ENCODE results near the gene TPK1. TPM values are rescaled to one million over a fixed set of nuclear protein-coding genes. Genes with fewer than 3 reads are reported as not detected.
"Not testable (repeated sequence)": the region's sequence is repeated elsewhere in the genome, so short reads cannot be mapped to it uniquely, and the experiment has no call there.

Gene TPK1
- total RNA-seq, 1 donor: 3.9 TPM

DNA sequence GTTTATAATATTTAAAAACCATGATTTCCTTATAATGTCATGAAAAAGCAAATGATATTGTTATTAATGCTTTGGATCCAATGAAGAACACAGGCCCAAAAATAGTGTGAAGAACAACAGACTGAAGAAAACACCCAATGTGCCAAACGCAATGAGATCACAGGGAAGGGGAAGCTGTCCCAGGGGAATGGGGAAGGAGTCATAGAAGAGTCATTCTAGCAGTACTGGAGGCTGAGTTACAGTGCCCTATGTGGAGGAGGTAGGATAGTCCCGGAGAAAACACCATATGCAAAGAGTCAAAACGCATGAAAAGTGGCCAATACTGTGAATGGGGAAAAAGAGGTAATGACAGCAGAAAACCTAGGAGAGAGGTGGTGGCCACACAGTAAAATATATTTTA lies 50.9 kb downstream of the TPK1 start:
- no peak overlapping the region for H3K4me3 ChIP-seq (ENCODE audit: low read depth, low read length)
- DNase-seq (ENCODE audit: low read depth): no peak
- TF ChIP-seq, protein P1, sequence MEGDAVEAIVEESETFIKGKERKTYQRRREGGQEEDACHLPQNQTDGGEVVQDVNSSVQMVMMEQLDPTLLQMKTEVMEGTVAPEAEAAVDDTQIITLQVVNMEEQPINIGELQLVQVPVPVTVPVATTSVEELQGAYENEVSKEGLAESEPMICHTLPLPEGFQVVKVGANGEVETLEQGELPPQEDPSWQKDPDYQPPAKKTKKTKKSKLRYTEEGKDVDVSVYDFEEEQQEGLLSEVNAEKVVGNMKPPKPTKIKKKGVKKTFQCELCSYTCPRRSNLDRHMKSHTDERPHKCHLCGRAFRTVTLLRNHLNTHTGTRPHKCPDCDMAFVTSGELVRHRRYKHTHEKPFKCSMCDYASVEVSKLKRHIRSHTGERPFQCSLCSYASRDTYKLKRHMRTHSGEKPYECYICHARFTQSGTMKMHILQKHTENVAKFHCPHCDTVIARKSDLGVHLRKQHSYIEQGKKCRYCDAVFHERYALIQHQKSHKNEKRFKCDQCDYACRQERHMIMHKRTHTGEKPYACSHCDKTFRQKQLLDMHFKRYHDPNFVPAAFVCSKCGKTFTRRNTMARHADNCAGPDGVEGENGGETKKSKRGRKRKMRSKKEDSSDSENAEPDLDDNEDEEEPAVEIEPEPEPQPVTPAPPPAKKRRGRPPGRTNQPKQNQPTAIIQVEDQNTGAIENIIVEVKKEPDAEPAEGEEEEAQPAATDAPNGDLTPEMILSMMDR (IDR thresholded peaks at IDR 0.05; ENCODE audit: insufficient read depth, low read depth, low read length): no peak

DNA sequence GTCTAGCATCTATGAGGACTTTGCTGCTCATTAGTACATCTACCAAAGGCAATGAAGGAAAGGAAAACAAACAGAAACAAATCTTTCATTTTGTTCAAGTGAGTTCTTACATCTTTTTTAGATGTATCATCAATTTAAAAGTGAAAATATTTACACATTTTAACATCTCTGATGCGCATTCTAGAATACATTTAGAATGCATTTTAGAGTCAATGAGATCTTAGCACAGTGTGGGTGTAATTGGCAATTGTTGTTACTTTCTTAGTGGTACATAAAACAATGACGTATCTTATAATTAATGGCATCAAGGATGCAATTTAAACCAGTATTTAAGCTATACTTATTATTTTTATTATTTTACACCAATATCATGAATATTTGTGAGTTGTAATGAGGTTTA lies 51.4 kb downstream of the TPK1 start:
- TF ChIP-seq, protein P1 (IDR thresholded peaks at IDR 0.05; ENCODE audit: insufficient read depth, low read depth, low read length): no peak
- no peak for DNase-seq (ENCODE audit: low read depth)

DNA sequence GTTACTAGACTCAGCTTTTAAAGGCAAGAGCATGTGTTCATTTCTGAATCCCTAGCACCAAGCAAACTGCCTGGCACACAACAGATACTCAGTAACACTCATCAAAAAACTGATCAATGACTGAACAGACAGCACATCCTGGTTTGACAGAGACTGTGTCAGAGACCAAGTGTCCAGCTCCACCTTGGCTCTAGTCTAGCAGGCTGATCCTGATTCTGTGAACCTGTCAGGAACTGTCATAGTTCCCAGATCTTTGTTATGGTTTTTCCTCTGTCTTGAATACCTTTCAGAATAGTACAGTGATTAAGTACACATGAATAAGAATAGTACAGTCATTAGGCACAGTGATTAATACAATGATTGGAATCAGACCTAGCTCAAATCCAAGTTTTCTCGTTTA lies 53.0 kb downstream of the TPK1 start:
- no peak for DNase-seq (ENCODE audit: low read depth)
- TF ChIP-seq, protein P1 (IDR thresholded peaks at IDR 0.05; ENCODE audit: insufficient read depth, low read depth, low read length): no peak
- H3K4me3 ChIP-seq (ENCODE audit: low read depth, low read length): no peak overlapping the region

More for the DNA sequence above, 51.4 kb downstream of the TPK1 start:
- no peak overlapping the region for H3K4me3 ChIP-seq (ENCODE audit: low read depth, low read length)

DNA sequence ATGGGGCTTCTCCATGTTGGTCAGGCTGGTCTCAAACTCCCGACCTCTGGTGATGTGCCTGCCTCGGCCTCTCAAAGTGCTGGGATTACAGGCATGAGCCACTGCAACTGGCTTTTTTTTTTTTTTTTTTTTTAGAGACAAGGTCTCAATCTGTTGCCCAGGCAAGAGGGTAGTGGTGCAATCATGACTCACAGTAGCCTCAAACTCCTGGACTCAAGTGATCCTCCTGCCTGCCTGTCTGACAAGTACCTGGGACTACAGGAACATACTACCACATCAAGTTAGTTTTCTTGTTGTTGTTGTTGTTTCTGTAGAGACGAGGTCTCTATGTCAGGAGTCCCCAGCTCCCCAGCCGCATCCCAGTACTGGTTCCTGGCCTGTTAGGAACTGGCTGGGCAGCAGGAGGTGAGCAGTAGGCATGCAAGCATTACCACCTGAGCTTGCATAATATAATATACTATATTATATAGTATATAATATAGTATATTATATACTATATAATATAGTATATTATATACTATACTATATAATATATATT lies 55.7 kb downstream of the TPK1 start:
- no peak for DNase-seq (ENCODE audit: low read depth)
- H3K4me3 ChIP-seq (ENCODE audit: low read depth, low read length): no peak overlapping the region
- TF ChIP-seq, protein P1 (IDR thresholded peaks at IDR 0.05; ENCODE audit: insufficient read depth, low read depth, low read length): no peak

DNA sequence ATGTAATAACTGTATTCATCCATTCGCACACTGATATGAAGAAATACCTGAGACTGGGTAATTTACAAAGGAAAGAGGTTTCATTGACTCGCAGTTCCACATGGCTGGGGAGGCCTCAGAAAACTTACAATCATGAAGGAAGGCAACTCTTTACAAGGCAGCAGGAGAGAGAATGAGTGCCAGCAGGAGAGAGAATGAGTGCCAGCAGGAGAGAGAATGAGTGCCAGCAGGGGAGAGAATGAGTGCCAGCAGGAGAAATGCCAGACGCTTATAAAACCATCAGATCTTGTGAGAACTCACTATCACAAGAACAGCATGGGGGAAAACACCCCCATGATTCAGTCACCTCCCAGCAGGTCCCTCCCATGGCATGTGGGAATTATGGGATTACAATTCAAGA lies 58.0 kb downstream of the TPK1 start:
- H3K4me3 ChIP-seq (ENCODE audit: low read depth, low read length); DNase-seq (ENCODE audit: low read depth): not testable (repeated sequence)

DNA sequence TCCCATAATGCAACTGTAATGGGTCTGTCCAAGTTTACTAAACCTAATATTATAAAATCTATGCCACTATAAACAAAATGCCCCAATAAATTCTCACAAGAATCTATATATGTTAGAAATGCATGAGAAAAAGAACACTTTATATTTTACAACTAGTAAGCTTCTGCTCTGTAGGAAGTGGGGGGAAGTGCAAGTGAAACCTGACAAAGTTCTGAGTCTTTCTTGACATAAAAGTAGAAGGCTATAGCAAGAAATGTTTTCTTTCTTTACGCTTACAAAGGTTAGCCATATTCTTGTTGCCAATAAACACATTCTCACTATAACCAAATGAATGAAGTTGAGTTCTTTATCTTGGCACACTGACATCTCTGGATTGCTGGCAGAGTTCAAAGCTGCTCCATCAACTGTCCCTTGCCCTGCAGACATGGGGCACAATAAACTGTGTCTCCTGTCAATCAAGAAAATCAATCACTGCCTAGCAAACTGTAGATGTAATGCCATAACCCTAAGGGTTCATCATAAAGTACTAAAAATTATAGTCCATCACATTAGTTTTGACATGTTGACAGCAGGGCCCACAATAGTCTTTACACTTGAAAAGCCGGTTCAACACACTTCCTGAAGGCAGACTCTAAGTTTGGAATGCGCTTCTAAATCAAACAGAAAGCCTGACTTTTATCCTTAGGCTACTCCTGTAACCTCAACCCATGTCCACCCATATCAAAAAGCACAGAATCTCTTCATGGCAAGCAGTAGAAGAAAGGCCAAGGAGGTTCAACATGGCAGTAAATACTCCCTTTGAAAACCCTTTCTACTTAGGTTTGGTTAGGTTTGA lies 58.6 kb downstream of the TPK1 start:
- DNase-seq (ENCODE audit: low read depth): no peak

DNA sequence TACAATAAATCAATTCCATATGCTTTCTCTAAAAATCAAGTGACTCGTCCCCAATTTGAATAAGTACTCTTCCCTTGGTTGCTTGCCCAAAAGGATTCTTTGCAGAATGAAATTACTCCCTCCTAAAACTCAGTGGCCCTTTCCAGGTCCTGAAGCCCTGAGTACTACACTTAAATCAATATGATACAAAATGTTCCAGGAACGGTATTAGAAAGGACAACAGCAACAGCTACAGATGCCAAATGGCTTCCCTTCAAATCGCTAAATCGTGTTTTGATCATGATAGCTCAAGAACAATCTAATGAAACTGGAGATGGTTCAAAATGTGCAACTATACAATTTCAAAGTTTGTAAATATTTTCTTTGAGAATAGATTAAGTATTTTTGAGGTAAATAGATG lies 59.4 kb downstream of the TPK1 start:
- TF ChIP-seq, protein P1 (IDR thresholded peaks at IDR 0.05; ENCODE audit: insufficient read depth, low read depth, low read length): no peak
- DNase-seq (ENCODE audit: low read depth): no peak
- H3K4me3 ChIP-seq (ENCODE audit: low read depth, low read length): no peak overlapping the region

More for the DNA sequence above, 58.6 kb downstream of the TPK1 start:
- no peak overlapping the region for H3K4me3 ChIP-seq (ENCODE audit: low read depth, low read length)
- TF ChIP-seq, protein P1 (IDR thresholded peaks at IDR 0.05; ENCODE audit: insufficient read depth, low read depth, low read length): no peak
